AG09309 (cell line): ENCODE results near the gene PIGQ.

ENCODE experiments used
- DNase-seq: peaks from one replicate; pipeline ENCODE4 v3.0.0-alpha.2; 2010; ENCODE audit warnings: low read depth
- H3K4me3 ChIP-seq: 2 replicates; pipeline ENCODE4 v1.5.1; 2011; ENCODE audit warnings: mild to moderate bottlenecking, low read depth, low read length, moderate library complexity; ENCODE audit not compliant: control insufficient read depth
- TF ChIP-seq, protein P1 (sequence below): IDR thresholded peaks from 2 replicates; pipeline ENCODE4 v1.5.1; 2011; ENCODE audit warnings: mild to moderate bottlenecking, low read depth, low read length, inconsistent platforms; ENCODE audit not compliant: insufficient read depth, control insufficient read depth; ENCODE audit errors: missing control alignments

The PIGQ gene

DNA sequence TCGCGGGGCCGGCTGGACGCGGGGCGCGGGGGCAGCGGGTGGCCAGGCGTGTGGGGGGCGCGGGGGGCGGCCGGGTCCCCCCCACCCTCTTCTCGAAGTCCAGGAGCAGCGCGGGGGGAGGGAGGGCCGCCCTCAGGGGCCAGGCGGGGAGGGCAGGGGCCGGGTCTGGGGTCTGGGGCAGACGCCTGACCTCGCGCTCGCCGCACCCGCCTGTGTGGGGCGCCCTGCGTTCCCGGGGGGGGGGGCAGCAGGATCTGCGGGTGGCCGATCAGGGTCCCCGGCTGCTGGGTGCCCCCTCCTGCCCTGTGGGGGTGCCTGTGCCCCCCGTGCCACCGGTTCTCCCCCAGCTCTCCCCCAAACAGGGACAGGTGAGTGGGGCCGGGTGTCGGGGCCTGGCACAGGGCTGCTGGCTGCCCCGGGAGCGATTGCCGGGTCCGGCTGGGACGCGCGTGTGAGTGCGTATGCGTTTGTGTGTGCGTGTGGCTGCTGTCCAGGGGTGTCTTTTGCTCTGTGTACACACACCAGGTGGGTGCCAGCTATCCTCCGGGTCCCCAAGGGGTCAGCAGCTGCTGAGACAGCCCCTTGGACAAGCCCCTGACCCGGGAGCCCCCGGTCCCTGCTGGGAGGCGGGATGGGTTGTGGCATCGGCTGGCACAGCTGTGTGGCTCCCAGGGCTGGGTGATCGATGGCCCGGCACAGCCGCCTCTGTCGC is 8.9 kb upstream of the PIGQ start:
- TF ChIP-seq, protein P1, sequence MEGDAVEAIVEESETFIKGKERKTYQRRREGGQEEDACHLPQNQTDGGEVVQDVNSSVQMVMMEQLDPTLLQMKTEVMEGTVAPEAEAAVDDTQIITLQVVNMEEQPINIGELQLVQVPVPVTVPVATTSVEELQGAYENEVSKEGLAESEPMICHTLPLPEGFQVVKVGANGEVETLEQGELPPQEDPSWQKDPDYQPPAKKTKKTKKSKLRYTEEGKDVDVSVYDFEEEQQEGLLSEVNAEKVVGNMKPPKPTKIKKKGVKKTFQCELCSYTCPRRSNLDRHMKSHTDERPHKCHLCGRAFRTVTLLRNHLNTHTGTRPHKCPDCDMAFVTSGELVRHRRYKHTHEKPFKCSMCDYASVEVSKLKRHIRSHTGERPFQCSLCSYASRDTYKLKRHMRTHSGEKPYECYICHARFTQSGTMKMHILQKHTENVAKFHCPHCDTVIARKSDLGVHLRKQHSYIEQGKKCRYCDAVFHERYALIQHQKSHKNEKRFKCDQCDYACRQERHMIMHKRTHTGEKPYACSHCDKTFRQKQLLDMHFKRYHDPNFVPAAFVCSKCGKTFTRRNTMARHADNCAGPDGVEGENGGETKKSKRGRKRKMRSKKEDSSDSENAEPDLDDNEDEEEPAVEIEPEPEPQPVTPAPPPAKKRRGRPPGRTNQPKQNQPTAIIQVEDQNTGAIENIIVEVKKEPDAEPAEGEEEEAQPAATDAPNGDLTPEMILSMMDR = no peak
- no peak for DNase-seq

DNA sequence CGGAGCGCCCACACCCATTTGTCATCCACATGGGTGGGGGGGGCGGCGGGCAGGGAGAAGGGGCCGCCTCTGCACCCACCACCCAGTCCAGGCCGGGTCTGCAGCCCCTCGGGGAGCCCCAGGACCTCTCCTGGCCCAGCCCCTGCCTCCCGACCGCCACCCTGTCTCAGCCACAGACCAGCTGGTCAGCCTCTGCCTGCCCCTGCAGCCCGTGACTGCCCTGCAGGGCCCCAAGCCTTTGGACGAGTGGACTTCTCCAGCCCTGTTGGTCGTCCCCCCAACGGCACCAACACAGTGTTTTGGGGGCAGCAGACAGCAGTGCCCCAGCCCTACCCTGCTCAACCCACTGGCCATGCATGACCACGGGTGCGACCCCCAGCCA is 8.4 kb upstream of the PIGQ start:
- DNase-seq = no peak
- TF ChIP-seq, protein P1 = no peak
- no peak overlapping the region for H3K4me3 ChIP-seq

More for the DNA sequence above, 8.9 kb upstream of the PIGQ start:
- no peak overlapping the region for H3K4me3 ChIP-seq

DNA sequence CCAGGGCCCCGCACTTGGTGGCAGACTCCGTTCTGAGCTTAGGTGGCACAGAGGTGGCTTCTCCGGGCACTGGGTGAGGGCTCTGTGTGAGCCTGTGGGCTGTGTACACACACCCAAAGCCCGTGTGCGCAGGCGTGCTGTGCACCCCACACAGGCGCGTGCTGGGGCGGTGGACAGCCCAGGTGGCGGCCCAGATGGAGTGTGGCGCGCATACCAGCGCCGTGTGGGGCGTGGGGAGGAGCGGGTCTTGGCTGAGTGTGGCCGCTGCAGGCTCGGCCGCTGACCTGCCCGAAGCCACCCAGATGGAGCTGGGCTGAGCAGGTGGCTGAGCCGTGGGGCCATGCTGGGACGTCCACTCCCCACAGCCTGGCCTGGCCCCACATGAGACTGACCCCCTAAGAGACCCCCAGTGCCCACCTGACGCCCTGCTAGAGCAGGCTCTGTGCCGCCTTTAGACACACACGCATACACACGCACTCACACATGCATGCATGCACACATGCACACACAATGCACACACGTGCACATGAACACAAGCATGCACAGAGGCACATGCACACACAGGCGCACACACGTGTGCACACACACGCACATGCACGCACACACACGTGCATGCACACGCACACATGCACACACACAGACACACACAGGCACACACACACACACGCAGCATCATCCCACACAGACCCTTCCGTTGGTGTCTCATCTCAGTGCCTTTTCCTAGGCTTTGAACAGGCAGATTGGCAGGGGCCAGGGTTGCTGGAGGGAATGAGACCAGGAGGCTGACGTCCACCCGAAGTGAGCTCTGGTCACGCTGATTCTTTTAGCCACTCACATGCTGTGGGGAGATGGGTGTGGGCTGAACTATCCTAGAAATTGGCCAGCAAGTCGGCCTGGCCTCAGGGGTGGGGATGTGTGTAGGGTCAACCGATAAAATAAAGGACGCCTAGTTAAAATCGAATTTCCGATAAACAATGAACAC is 7.5 kb upstream of the PIGQ start:
- DNase-seq = no peak
- H3K4me3 ChIP-seq = no peak overlapping the region
- TF ChIP-seq, protein P1 = no peak

- DNase-seq = no peak
Measured at GRCh38 chr16:563072-563644, 6.6 kb upstream of the PIGQ start.

GRCh38 chr16:564690-565418 is 4.9 kb upstream of the PIGQ start:
- H3K4me3 ChIP-seq = no peak overlapping the region
- no peak for DNase-seq
- TF ChIP-seq, protein P1 = no peak

More at GRCh38 chr16:563072-563644, 6.6 kb upstream of the PIGQ start:
- TF ChIP-seq, protein P1 = no peak
- H3K4me3 ChIP-seq = no peak overlapping the region
